GM21529 (cell line): Measurements from ENCODE around the gene ITPKA.

ENCODE experiments used
- ATAC-seq: cut with Tn5 transposase; IDR thresholded peaks from one replicate; pipeline ENCODE4 v1.9.1; 2021; ENCODE audit not compliant: unreplicated experiment

ITPKA gene

GRCh38 chr15:41489641-41490040 is 4.0 kb upstream of the ITPKA start:
- no peak for ATAC-seq

DNA sequence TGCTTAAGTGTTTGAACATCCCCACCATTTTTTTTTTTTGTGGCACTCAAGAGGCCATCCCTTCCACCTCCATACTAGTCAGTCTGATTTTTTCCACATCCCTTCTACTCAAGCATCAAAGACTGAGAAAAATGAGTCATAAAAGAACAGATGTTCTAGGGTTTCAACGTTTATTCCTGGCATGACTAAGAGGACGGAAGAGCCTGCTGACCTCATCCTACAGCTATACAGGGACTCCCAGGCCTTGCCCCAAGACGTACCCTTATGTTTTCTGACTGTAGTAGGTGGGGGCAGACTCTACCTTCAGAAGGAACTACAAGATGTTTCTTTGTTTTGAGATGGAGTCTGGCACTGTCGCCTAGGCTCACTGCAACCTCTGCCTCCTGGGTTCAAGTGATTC is 3.3 kb upstream of the ITPKA start:
- no peak for ATAC-seq

GRCh38 chr15:41491889-41492288 is 1.8 kb upstream of the ITPKA start:
- ATAC-seq, result no peak

DNA sequence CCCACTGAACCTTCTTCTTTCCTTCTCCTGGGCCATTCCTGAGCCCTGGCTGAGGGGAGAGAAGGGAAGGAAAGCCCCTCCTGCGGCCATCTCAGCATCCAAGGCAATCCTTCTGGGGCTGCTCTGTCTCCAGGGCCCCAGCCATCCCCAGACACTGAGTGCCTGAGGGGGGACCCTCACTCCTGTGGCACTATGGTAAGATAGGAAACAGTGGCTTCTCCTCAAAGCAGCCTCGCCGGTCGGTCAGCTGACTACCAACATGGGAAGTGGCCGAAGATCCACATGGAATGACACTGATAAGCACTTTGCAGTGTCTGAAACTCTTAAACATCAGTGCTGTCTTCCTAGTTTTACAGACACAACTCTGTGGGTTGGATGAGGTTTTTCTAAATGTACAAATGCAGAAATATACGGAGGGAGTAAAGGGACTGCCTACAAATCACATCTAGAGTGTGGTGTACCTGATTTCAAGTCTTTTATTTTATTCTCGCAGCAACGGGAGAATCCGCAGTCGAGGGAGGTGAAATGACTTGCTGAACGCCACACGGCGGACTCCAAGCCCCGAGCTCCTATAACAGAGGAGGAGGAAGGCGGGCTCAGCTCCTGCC is 973 bp upstream of the ITPKA start:
- no peak for ATAC-seq

DNA sequence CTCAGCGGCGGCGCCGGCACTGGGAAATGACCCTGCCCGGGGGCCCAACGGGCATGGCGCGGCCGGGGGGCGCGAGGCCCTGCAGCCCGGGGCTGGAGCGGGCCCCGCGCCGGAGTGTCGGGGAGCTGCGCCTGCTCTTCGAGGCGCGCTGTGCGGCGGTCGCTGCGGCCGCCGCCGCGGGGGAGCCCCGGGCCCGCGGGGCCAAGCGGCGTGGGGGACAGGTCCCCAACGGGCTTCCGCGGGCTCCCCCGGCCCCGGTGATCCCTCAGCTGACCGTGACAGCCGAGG is 172 bp downstream of the ITPKA start:
- ATAC-seq, result peak; percentile 18

DNA sequence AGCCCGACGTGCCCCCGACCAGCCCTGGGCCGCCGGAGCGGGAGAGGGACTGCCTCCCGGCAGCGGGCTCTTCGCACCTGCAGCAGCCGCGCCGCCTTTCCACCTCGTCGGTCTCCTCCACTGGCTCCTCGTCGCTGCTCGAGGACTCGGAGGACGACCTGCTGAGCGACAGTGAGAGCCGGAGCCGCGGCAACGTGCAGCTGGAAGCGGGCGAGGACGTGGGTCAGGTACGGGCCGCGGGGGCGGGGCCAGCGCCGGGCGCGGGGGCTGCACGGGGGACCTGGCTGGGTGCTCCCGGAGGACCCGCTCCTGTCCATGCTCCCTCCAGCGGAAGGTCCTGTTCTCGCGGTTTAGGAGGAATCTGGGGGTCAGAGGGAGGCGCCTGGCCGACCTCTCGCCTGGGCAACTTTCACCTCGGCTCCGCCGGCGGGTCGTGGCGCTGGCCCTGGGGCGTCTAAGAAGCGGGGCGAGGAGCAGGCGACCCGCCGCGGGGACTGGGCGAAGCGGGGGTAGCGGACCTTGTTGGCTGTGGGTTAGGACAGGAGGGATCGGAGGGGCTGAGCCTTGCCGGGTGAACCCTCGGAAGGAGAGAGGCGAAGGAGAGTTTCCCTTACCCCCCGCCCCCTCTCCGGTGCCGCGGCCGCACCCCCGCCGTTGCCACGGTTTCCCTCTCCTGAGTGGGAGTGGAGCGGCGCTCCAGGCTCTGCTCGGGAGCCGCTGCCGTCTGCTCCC is 682 bp downstream of the ITPKA start:
- peak; percentile 7 for ATAC-seq

DNA sequence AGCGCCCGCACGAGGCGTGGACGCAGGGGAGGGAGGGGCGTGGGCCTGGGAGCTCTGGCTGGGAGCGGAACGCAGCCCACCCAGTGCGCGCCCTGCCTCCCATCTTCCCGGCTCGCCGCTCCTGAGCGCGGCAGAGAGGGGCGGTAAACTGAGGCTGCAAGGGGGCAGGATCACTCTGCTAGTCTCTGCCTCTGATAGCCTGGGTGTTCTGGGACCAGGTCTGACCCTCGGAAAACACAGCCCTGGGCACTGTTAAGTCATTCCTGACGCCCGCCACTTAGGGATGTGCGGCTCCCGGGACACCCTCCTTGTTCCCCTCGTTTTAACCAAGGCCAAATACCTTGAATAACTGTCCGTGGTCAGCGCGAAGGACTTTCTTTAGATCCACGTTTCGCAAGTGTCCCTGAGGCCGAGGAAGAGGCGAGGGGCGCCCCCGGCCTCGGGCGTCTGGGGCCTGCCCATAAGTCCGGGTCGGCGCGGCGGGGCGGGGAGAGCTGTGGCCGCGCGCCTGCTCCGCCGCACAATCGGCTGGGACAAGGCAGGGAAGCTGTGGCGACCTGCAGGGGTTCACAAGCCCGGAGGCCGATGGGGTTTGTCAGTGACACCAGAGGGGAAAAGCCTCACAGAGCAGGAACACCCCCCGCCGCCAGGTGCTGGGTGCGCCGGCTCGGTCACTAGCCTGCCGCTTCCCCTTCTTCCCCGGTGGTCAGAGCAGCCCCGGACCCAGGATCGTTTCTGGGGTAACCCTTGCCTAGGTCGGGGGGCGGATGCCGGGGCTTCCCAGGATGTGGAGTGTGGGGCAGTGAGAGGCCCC is 1.5 kb downstream of the ITPKA start:
- ATAC-seq, result no peak

DNA sequence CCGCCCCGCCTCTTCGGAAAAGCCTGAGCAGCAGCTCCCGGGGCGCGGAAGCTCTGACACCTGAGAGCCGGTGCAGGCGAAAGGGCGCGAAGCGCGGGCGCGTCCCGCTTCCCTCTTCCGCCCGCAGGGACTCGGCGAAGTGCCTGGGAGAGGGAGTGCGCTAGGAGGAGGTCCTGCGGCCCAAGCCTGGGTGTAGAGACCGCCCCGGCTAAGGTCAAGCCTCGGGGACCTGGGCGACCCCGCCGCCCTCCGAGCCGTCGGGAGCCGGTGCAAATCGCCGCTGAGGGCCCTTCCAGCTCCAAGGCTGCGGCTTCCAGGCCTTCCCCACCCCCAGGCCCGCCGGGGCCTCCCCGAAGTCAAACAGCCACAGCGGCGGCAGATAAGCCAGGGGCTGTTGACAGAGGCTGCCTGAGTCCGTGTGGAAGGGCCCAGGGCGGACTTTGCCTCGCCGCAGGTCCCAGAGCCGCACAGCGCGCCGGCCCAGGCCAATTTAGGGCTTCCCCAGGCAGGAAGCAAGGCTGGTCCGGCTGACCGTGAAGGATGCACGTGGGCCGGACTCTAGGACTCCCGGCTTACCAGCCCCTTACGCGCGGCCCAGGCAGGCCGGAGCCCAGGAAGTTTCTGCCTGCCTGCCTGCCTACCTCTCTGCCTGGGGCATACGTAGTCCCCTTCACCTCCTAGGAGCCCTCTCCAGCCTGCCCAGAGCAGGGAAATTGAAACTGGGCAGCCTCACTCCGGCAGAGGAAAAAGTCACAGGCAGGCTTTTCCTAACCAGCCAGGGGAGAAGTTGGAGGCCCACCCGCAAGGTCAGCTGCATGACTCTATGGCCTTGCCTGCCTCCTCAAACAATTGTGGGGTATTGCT is 2.3 kb downstream of the ITPKA start:
- no peak for ATAC-seq

- no peak for ATAC-seq
These were observed 5.0 kb downstream of the ITPKA start for GRCh38 chr15:41498657-41499056.

DNA sequence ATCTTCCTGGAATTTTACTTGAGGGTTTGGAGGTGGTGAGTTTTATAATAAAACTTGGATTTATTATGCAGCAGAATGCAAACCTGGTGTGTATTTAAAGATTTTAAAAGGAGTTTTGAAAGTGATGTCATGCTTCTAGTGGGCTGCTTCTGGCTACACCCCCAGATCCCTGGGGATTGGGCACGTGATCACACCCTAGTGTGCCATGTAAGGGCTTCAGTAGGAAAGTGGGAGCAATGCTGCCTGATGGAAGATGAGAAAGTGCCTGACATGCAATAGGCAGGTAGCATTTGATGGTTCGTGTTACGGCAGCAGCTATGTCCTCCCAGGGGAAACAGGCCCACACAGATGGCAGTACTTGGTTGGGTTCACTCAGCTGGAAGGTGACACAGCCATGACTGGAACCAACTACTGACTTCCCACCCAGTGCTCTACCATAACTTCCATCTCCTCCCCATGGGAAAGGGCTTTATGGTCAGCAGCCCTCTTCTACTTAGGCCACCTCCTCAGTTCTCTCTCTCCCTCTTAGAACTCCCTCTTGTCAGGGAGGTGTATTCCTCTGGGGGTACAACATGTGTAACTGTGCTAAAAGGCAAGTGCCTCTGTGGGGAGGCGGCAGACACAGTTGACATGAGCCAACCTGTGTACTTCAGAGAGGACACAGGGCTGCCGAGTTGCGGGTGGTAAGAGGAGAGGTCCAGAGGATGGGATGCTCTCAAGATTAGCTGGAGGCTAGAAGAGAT is 5.6 kb downstream of the ITPKA start:
- ATAC-seq, result no peak

- ATAC-seq, result no peak
These were observed 7.7 kb downstream of the ITPKA start for GRCh38 chr15:41501191-41501917.

DNA sequence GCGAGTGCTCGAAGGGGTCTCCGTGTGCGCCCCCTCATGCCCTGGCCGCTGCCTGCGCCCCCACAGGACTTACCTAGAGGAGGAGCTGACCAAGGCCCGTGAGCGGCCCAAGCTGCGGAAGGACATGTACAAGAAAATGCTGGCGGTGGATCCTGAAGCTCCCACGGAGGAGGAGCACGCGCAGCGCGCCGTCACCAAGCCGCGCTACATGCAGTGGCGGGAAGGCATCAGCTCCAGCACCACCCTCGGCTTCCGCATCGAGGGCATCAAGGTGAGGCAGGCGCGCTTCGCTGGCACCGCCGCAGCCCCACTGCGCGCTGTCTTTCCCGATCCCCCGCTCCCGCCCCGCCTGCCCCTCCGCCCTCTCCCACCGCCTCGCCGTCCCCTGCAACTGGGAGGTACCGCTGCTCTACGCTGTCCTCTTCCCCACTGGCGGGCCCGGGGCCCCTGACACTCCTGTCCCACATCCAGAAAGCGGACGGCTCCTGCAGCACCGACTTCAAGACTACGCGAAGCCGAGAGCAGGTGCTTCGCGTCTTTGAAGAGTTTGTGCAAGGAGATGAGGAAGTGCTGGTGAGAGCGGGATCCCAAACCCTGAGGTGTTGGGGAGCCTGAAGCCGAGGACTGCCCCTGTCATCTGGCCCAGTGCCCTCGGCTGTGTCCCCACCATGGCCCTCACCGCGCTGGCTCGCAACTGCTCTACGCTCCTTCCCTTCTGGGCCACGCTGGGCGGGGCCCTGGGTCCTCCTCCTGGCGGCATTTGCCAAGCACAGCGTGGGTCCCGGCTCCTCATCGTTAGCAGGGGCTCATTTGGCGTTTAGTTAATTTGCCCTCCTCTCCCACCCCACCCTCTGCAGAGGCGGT is 8.5 kb downstream of the ITPKA start:
- ATAC-seq, result no peak

DNA sequence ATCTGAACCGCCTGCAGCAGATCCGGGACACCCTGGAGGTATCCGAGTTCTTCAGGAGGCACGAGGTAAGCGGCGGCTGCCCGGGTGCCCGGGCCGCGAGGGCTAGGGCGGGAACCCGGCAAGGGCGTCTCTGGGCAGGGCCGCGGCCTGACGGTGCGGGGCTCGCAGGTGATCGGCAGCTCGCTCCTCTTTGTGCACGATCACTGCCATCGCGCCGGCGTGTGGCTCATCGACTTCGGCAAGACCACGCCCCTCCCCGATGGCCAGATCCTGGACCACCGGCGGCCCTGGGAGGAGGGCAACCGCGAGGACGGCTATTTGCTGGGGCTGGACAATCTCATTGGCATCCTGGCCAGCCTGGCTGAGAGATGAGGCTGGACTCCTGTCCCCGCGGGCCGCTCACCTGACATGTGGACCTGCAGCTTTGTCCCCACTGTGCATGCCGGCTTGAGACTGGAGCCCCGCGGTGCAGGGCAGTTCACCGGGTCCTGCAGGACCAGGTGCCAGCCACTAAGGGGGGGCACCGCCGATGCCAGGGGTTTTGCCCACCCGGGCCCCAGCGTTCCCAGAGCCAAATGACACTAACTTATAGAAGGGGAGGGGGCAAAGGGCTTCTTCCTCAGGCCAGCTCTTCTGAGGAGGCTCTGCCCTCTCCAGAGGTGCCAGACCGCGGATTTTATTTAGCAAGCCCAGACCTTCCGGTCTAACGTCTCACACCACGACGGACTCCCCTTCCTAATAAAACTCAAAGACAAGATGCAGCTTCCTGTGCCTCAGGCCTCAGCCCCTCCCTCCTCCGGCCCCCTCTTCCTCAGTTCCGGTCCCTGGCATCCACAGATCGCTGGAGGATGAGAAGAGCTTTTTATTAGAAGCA is 9.4 kb downstream of the ITPKA start:
- ATAC-seq, result no peak

DNA sequence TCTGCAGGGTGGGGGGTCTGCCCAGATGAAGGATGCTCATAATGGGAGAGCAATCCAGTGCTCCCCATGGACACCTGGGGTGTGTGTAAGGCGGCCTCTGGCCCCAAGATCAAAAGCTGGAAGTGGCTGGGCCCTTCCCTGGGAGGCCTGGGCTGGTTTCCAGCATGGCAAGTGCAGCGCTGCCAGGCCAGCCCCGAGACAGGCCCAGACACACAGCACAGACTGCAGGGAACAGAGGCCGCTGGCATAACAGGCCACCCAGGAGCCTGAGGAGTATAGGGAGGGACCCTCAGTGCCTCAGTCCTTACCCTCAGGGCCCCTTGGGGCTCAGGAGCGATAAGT is 10.0 kb downstream of the ITPKA start:
- ATAC-seq, result no peak

DNA sequence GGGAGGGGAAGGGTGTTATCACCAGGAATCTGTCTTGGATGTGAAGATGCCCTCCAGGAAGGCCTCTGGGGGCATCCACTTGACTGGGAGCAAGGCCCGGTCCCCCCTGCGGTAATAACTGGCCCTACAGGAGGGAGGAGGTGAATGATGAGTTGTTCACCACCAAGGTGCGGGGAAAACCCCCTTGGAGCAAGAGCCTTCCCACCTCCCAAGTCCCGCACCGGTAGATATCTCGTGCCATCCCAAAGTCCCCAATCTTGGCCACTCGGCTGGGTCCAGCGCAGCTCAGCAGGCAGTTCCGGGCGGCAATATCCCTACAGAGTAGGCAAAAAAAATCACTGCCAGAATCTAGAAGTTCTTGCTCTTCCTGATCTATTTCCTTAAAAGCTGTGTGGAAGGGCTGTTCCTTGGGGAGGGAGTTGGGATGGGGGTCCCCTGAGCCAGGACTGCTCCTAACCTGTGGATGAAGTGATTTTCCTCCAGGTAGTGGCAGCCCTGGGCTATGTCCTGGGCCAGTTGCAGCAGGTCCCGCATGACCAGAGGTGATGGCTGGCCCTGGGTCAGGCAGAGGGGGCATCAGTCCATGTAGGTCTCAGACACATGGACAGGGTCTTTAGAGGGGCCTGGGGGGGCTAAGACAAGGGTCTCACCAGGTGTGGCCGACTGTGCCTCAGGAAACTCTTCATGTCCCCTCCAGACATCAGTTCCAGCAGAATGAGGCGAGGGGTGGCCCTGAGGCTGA is 11.2 kb downstream of the ITPKA start:
- no peak for ATAC-seq

DNA sequence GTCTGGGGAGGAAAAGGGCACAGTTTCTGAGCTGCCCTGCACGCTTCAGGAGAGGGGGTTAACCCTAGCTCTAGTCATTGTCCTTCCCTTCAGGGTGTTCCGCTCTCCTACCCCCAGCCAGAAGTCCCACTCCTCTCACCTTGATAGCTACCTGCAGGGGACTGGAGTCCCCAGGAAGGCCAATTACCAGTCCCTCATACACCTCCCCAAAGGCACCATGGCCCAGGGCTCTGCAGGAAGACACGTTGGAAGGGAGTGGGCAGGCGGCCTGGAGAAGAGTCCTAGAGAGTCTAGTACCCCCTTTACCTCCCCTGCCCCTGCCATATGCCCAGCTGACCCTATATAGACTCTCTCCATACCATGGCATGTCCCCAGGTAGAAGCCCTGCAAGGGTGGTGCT is 12.1 kb downstream of the ITPKA start:
- no peak for ATAC-seq

GRCh38 chr15:41506796-41507341 is 13.2 kb downstream of the ITPKA start:
- no peak for ATAC-seq
